DMS79 (cell line): ENCODE measurements around the gene DNAJC2.
A peak's percentile ranks its signal among the peaks of the same experiment; 100 is the strongest.
"Not testable (repeated sequence)": the region's sequence is repeated elsewhere in the genome, so short reads cannot be mapped to it uniquely, and the experiment has no call there.

Experiments
- DNase-seq: peaks from one replicate; lab custom pipeline; 2025; lab: John Stamatoyannopoulos, UW

The DNAJC2 gene

GRCh38 chr7:103341466-103341865 lies 3.1 kb downstream of the DNAJC2 start:
- no peak for DNase-seq

DNA sequence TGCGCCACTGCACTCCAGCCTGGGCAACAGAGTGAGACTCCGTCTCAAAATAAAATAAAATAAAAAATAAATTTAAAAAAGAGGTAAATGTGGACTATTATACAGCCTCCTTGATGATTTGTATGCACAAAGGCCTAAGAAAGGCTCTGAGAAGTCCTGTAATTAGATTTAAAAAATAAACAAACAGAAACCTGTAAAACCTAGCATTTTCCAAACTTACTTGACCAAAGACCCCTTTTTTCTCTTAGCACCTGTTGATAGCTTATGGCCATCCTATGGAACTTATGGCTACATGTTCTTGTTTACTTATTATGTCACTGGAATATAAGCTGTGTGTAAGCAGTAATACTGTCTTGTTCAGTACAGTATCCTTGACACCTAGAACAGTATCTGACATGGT lies 5.7 kb downstream of the DNAJC2 start:
- DNase-seq, result no peak

DNA sequence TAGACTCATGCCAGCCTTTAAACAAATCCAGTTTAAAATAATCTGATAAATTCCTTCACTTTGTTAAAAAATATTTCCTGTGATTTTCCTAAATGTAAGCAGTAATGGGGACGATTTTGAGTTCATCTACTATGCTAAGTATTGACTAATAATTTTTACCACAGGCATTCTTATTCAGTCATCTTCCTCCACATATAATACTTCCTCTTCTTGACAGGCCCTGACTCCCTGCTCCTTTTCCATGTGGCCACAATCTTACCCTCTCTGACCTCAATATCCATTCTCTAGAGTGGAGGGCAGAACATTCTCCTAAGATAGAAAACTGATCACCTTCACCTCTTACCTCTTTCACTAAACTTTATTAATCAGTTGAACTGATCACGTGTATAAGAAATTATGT lies 7.8 kb downstream of the DNAJC2 start:
- no peak for DNase-seq

DNA sequence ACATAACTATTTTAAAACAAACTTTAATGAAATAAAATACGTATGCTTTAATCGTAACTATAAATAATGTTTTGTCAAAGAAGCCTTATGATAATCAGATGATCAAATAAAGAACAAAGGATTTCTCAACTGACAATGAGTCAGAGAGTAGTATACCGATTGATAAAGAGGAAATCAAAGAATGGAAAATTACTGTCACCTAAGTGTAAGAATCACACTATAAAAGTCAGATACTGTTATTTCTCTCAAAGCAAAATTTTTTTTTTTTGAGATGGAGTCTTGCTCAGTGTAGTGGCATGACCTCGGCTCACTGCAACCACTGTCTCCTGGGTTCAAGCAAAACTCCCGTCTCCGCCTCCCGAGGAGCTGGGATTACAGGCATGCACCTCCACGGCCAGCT lies 18.8 kb downstream of the DNAJC2 start:
- DNase-seq, result no peak

GRCh38 chr7:103317009-103317408 lies 27.6 kb downstream of the DNAJC2 start:
- DNase-seq, result no peak

- DNase-seq, result no peak
These were observed 28.1 kb downstream of the DNAJC2 start for GRCh38 chr7:103316380-103316941.

- no peak for DNase-seq
These were observed 29.7 kb downstream of the DNAJC2 start for GRCh38 chr7:103314852-103315251.

DNA sequence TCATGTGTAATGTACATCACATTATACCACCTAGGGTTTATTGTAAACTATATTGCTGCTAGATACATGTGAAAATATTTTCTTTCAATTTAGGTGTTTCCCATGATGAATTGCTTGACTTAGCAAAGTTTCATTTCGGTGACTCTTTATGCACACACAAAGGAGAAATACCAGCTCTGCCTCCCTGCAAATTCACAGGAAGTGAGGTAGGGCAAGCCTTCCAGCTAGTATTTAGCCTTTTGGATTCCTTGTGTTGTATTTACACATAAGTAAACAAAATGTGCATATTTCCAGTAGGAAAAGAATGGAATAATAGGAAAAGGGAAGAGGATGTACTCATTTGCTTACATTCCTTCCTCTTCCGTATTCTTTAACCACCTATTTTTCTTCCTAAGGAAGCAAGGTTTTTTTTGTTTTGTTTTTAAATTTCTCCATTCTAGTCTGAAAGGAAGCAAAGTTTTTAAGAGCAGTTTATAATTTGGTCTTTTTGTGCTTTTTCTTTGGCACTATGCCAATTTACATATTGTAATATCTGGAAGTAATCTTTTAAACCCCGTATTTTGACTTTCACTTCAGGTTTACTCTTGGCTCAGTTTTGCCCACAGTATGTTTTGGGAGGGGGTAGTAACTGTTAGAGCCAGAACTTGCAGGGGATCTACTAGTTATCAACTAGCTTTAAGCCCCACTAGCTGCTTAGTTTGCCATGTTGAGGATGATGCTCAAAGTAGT lies 36.9 kb downstream of the DNAJC2 start:
- DNase-seq, result no peak

GRCh38 chr7:103301441-103301840 lies 43.1 kb downstream of the DNAJC2 start:
- DNase-seq, result no peak

DNA sequence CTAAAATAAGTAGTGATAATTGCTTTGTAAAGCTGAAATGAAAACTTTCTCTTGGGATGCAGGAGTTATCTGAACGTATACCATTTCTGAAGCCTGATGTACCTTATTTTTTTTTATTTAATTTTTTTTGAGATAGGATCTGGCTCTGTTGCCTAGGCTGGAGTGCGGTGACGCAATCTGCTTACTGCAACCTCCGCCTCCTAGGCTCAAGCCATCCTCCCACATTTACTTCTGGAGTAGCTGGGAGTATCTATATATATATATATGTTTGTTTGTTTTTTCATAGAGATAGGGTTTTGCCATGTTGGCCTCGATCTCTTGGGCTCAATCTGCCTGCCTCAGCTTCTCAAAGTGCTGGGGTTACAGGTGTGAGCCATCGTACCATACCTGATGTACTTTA lies 44.9 kb downstream of the DNAJC2 start:
- no peak for DNase-seq

- DNase-seq, result no peak
These were observed 46.8 kb downstream of the DNAJC2 start for GRCh38 chr7:103297837-103298179.

- peak; percentile 79 for DNase-seq
These were observed 47.4 kb downstream of the DNAJC2 start, which contains the start of gene PMPCB for GRCh38 chr7:103296901-103297836. Gene PMPCB (plus strand): TSS chr7:103297435. CDS start chr7:103297460, 25 bp downstream.

DNA sequence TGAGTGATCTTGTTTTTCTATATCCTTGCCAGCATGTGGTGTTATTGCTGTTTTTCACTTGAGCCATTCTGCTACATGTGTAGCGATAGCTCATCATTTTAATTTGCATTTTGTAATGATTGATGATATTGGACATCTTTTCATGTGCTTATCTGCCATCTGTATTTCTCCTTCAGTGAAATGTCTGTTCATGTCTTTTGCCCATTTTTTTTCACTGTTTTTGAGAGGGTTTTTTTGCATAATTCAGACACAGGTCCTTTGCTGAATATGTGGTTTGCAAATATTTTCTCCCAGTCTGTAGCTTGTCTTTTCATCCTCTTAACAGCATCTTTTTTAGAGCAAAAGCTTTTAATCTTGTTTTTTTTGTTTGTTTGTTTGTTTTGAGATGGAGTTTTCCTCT lies 51.0 kb downstream of the DNAJC2 start:
- no peak for DNase-seq

- DNase-seq, result no peak
These were observed 52.4 kb downstream of the DNAJC2 start for GRCh38 chr7:103292122-103292521.

DNA sequence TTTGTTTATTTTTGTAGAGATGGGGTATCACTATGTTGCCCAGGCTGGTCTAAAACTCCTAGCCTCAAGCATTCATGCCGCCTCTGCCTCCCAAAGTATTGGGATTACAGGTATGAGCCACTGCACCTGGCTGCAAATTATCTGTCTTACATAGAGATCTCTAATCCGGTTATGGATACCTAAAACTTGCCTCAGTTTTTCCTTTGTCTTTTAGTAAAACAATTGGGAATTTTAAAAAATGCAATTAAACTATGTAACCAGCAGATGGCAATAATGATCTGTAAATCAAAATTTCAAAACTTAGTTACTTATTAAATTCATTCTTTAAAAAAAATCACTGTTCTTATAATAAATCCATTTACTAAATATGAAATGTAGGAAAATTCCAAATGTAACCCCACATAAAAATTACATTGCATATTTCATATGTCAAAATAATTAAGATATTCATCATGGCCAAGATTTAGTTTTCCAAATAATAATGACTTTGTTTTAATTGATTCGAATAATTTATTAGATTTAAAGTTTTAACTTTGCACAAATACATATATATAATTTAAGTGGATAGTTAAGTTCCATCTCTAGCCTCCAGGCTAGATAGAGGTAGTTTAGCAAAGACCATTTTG lies 61.7 kb downstream of the DNAJC2 start:
- not testable (repeated sequence) for DNase-seq

DNA sequence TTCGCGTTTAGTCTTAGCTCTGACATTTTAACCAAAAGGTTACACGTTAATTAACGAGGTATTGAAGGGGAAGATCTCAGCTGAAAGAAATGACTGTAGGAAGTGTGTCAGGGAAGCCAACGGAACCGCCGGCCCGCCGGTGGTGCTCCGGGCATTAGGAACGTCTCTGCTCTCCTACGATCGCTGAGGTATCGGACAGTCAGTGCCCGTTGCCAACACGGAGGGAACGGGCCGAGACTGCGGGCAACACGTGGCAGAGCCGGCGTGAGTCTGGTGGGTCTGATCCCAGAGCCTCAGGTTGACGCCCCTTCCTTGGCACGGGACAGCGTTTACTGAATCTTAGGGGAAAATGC lies 63.8 kb downstream of the DNAJC2 start:
- not testable (repeated sequence) for DNase-seq

- peak; percentile 57 for DNase-seq
These were observed 64.4 kb downstream of the DNAJC2 start for GRCh38 chr7:103279963-103280802.

DNA sequence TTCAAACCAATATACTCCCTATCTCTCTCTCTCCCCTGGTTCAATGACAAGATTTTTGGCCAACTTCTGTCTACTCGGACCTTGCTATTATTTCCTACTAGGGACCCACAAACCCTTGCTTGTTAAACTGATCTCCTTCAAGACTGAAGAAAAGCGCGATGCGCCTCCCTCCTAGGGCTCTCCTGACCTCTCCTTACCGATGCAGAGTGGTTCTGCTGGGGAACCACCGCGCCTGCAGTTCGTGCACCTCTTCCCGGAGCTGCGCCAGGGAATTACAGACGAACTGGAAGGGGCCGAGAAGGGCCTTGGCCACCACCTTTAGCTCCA lies 65.0 kb downstream of the DNAJC2 start:
- peak; percentile 23 for DNase-seq

GRCh38 chr7:103278195-103278594 lies 66.4 kb downstream of the DNAJC2 start:
- not testable (repeated sequence) for DNase-seq

- not testable (repeated sequence) for DNase-seq
These were observed 69.7 kb downstream of the DNAJC2 start for GRCh38 chr7:103274867-103275266.

- DNase-seq, result not testable (repeated sequence)
These were observed 71.2 kb downstream of the DNAJC2 start for GRCh38 chr7:103273374-103273773.

DNA sequence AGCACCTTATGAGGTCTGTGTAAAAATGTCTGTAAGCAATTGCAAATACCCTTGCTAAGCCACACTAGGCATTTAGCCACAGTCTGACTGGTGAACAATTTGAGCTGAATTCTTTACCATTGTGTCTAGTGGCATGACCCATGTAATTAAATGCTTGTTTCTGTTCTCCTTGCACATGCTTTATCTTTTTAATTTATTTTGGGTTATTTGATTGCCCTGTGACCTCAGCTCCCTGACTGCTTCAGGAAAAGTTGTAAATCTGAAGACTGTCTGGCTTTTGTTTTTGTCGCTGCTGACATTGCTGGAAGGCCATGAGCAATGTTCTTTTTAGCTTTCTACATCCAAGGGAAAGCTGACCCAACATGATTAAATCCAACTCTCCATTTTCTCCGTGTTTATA lies 78.3 kb downstream of the DNAJC2 start:
- DNase-seq, result not testable (repeated sequence)
